HL-60 (cell line): ENCODE measurements around the gene NAV2.

Source experiments
- DNase-seq, 2 experiments: peaks; one replicate each; pipeline ENCODE4 v3.0.0-alpha.2; 2010 to 2020; ENCODE audit warnings: low read depth in 1 of 2, low spot score in 1 of 2
- H3K27ac ChIP-seq: fragments of 250-450 bp; sonication (Bioruptor Pico); replicated peaks from 2 replicates; pipeline ENCODE4 v1.5.1; 2020; ENCODE audit warnings: mild to moderate bottlenecking, moderate library complexity
- H3K27me3 ChIP-seq: fragments of 250-450 bp; sonication (Bioruptor Pico); 2 replicates; pipeline ENCODE4 v1.5.1; 2021; ENCODE audit warnings: mild to moderate bottlenecking, moderate library complexity; ENCODE audit not compliant: insufficient read depth, poor library complexity, severe bottlenecking
- H3K4me3 ChIP-seq: replicated peaks from 2 replicates; pipeline ENCODE4 v1.5.1; 2011; ENCODE audit warnings: mild to moderate bottlenecking, control low read depth, low read length; ENCODE audit not compliant: insufficient read depth
- CTCF ChIP-seq: IDR thresholded peaks from one replicate; pipeline ENCODE4 v1.5.1; 2011; ENCODE audit warnings: low read length, control low read depth, inconsistent platforms; ENCODE audit not compliant: insufficient read depth
- GABPA ChIP-seq: IDR thresholded peaks from 2 replicates; pipeline ENCODE4 v1.6.1; 2012; ENCODE audit warnings: low read depth
- POLR2AphosphoS5 ChIP-seq: IDR thresholded peaks from 2 replicates; pipeline ENCODE4 v1.6.1; 2012; ENCODE audit warnings: low read depth
- SPI1 ChIP-seq: IDR thresholded peaks from 2 replicates; pipeline ENCODE4 v1.6.1; 2012; ENCODE audit warnings: low read depth, mild to moderate bottlenecking, borderline replicate concordance
- TF ChIP-seq, protein P1 (sequence below): IDR thresholded peaks from 2 replicates; pipeline ENCODE4 v1.6.1; 2012; ENCODE audit warnings: low read depth; ENCODE audit not compliant: insufficient replicate concordance

NAV2 gene

DNA sequence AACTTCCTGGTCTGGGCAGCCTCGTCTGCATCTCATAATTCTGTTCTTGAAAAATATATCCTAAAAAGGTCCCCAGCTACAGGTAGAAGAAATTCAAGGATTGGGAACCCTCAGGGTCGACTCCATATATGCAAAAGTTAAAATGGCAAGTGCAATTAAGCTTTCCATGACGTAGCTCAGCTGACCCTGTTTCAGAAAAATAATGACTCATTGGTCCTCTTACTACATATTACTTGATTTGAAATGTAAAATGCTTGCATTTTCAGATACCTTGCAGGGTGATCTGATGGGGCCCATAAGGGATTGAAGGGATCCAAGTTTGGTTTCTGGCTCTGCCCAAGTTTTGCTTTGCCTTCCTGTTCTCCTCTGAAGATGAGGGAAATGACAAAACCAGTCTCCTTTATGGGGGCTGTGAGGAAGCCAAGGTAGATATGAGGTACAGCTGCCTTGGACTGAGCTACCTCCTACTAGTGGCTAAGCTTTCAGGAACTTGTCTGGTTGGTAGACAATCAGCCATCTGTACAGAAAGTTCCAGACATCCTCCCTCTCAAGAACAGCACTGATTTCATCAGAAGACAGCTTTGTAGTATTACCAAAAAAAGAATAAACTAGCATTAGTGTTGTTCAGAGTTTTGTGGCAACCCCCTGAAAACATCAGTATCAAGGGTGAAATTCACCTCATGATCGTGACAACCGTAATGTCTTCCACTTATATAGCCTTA is 270.3 kb downstream of the NAV2 start:
- H3K27me3 ChIP-seq, result peaks cover 5% of the 10 kb centered on the region
- TF ChIP-seq, protein P1, sequence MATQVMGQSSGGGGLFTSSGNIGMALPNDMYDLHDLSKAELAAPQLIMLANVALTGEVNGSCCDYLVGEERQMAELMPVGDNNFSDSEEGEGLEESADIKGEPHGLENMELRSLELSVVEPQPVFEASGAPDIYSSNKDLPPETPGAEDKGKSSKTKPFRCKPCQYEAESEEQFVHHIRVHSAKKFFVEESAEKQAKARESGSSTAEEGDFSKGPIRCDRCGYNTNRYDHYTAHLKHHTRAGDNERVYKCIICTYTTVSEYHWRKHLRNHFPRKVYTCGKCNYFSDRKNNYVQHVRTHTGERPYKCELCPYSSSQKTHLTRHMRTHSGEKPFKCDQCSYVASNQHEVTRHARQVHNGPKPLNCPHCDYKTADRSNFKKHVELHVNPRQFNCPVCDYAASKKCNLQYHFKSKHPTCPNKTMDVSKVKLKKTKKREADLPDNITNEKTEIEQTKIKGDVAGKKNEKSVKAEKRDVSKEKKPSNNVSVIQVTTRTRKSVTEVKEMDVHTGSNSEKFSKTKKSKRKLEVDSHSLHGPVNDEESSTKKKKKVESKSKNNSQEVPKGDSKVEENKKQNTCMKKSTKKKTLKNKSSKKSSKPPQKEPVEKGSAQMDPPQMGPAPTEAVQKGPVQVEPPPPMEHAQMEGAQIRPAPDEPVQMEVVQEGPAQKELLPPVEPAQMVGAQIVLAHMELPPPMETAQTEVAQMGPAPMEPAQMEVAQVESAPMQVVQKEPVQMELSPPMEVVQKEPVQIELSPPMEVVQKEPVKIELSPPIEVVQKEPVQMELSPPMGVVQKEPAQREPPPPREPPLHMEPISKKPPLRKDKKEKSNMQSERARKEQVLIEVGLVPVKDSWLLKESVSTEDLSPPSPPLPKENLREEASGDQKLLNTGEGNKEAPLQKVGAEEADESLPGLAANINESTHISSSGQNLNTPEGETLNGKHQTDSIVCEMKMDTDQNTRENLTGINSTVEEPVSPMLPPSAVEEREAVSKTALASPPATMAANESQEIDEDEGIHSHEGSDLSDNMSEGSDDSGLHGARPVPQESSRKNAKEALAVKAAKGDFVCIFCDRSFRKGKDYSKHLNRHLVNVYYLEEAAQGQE, result no peak
- TF ChIP-seq SPI1 (no peak), POLR2AphosphoS5 (no peak), GABPA (no peak), CTCF (no peak)
- H3K27ac ChIP-seq, result no peak overlapping the region
- no peak overlapping the region for H3K4me3 ChIP-seq
- no peak for DNase-seq

- Histone ChIP-seq H3K4me3 (no peak overlapping the region), H3K27me3 (peaks cover 5% of the 10 kb centered on the region), H3K27ac (no peak overlapping the region)
- TF ChIP-seq SPI1 (no peak), CTCF (no peak), POLR2AphosphoS5 (no peak), GABPA (no peak)
- TF ChIP-seq, protein P1, result no peak
- no peak for DNase-seq
Measured at GRCh38 chr11:19984048-19984742, 271.6 kb downstream of the NAV2 start.

- no peak overlapping the region for H3K27ac ChIP-seq
- H3K4me3 ChIP-seq, result no peak overlapping the region
- peaks cover 5% of the 10 kb centered on the region for H3K27me3 ChIP-seq
- TF ChIP-seq POLR2AphosphoS5 (no peak), CTCF (no peak), SPI1 (no peak), GABPA (no peak)
- TF ChIP-seq, protein P1, result no peak
- DNase-seq, result no peak
Measured at GRCh38 chr11:19985111-19985510, 272.5 kb downstream of the NAV2 start.
